Right lobe of liver (tissue), 4 donors: ENCODE results near the gene C19orf12.

Source experiments
- POLR2A ChIP-seq: fragments of 450-650 bp; IDR thresholded peaks from one replicate; pipeline ENCODE4 v1.6.1; 2017; ENCODE audit warnings: antibody characterized with exemption, mild to moderate bottlenecking
- TF ChIP-seq, protein P1 (sequence below), 4 donors: fragments of 200-600 bp in 3 of 4; fragments of 450-650 bp in 1 of 4; IDR thresholded peaks; one replicate each; pipeline versions ENCODE4 v1.5.1 to v1.8.0; 2016 to 2022; ENCODE audit warnings: antibody characterized with exemption in 4 of 4, mild to moderate bottlenecking in 2 of 4
- donor health status: DM: no; HTN: no; CAD: no.
- donor health status: DM: no; HTN: no; CAD: no.
- donor health status: DM: no; HTN: yes; CAD: no.

DNA sequence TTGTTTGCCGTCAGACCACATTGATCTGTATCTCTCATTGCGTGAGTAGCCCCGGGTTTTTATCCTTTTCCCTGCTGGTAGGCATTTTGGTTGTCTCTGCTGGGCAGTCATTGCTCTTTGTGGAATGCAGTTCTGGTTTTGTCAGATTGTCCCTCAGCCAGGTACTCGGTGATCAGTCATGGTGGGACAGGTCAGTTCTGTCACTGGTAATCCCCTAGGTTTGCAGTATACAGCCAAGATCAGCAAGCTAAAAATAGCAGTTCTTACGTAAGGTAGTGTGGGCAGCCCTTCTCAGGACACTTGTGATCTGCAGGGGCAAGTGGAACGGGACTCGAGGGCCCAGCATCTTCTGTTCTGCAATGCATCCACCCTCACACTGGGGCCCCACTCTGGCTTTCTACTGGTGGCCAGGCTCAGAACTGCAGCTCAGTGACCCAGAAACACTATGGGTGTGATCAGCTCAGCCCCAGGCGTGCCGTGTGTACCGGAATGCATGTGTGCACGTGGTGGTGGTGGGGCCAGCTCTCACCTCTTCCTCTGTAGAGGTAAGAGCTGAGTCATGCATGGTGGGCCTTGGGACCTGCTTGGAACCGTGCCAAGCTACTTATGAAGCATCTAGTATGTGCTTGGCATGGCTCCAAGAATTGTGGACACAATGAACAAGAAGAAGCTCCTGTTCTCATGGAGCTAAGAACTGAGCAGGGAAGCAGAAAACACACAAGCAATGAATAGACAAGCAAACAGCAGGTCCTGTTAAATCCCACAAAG is 43.5 kb downstream of the C19orf12 start:
- no peak for TF ChIP-seq POLR2A
- TF ChIP-seq, protein P1, sequence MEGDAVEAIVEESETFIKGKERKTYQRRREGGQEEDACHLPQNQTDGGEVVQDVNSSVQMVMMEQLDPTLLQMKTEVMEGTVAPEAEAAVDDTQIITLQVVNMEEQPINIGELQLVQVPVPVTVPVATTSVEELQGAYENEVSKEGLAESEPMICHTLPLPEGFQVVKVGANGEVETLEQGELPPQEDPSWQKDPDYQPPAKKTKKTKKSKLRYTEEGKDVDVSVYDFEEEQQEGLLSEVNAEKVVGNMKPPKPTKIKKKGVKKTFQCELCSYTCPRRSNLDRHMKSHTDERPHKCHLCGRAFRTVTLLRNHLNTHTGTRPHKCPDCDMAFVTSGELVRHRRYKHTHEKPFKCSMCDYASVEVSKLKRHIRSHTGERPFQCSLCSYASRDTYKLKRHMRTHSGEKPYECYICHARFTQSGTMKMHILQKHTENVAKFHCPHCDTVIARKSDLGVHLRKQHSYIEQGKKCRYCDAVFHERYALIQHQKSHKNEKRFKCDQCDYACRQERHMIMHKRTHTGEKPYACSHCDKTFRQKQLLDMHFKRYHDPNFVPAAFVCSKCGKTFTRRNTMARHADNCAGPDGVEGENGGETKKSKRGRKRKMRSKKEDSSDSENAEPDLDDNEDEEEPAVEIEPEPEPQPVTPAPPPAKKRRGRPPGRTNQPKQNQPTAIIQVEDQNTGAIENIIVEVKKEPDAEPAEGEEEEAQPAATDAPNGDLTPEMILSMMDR (IDR thresholded peaks at IDR 0.05) = peak in 2 of 4 donors; percentile 8 to 38
